ENCODE results near the gene KCND3.
A peak's percentile ranks its signal among the peaks of the same experiment; 100 is the strongest.

The KCND3 gene

GRCh38 chr1:111776391-111776790, 213.1 kb downstream of the KCND3 start:
- DNase-seq (ENCODE audit: low read depth) = no peak

GRCh38 chr1:111775966-111776365, 213.5 kb downstream of the KCND3 start:
- DNase-seq (ENCODE audit: low read depth) = no peak

GRCh38 chr1:111770916-111771315, 218.6 kb downstream of the KCND3 start:
- DNase-seq (ENCODE audit: low read depth) = no peak

GRCh38 chr1:111769517-111770146, 219.8 kb downstream of the KCND3 start:
- DNase-seq (ENCODE audit: low read depth) = no peak

GRCh38 chr1:111768625-111769024, 220.8 kb downstream of the KCND3 start:
- DNase-seq (ENCODE audit: low read depth) = no peak

GRCh38 chr1:111768023-111768422, 221.4 kb downstream of the KCND3 start:
- no peak for DNase-seq (ENCODE audit: low read depth)

GRCh38 chr1:111762332-111762731, 227.1 kb downstream of the KCND3 start:
- DNase-seq (ENCODE audit: low read depth) = no peak

GRCh38 chr1:111761717-111762116, 227.8 kb downstream of the KCND3 start:
- no peak for DNase-seq (ENCODE audit: low read depth)

GRCh38 chr1:111758373-111758772, 231.1 kb downstream of the KCND3 start:
- no peak for DNase-seq (ENCODE audit: low read depth)

GRCh38 chr1:111756124-111756513, 233.3 kb downstream of the KCND3 start:
- DNase-seq (ENCODE audit: low read depth) = no peak

- peak; percentile 84 for DNase-seq (ENCODE audit: low read depth)
Measured at GRCh38 chr1:111755331-111756123, 233.9 kb downstream of the KCND3 start, which contains the start of gene DDX20. Gene DDX20, plus strand, starts transcription at chr1:111755901. Its CDS starts 24 bp downstream, at chr1:111755925.

GRCh38 chr1:111754984-111755330, 234.5 kb downstream of the KCND3 start:
- no peak for DNase-seq (ENCODE audit: low read depth)

- DNase-seq (ENCODE audit: low read depth) = no peak
Measured at GRCh38 chr1:111751906-111752575, 237.4 kb downstream of the KCND3 start.

GRCh38 chr1:111750856-111751255, 238.6 kb downstream of the KCND3 start:
- DNase-seq (ENCODE audit: low read depth) = no peak

GRCh38 chr1:111749628-111750027, 239.8 kb downstream of the KCND3 start:
- DNase-seq (ENCODE audit: low read depth) = no peak

GRCh38 chr1:111747947-111748346, 241.5 kb downstream of the KCND3 start:
- no peak for DNase-seq (ENCODE audit: low read depth)

GRCh38 chr1:111747282-111747734, 242.2 kb downstream of the KCND3 start:
- no peak for DNase-seq (ENCODE audit: low read depth)

- DNase-seq (ENCODE audit: low read depth) = no peak
Measured at GRCh38 chr1:111746614-111746999, 242.9 kb downstream of the KCND3 start.

- DNase-seq (ENCODE audit: low read depth) = no peak
Measured at GRCh38 chr1:111745675-111746613, 243.5 kb downstream of the KCND3 start.

GRCh38 chr1:111743679-111744101, 245.8 kb downstream of the KCND3 start:
- DNase-seq (ENCODE audit: low read depth) = no peak

GRCh38 chr1:111742938-111743549, 246.4 kb downstream of the KCND3 start:
- no peak for DNase-seq (ENCODE audit: low read depth)
